ENCODE data around the gene NAPB. TPM values are rescaled to one million over a fixed set of nuclear protein-coding genes. Genes with fewer than 3 reads are reported as not detected.
A peak's percentile ranks its signal among the peaks of the same experiment; 100 is the strongest.
"Not testable (repeated sequence)": the region's sequence is repeated elsewhere in the genome, so short reads cannot be mapped to it uniquely, and the experiment has no call there.

The NAPB gene
- total RNA-seq = 10 to 100 TPM in 1 of 2 donors, 1 to 10 TPM in 1; 9.9 to 12.7 TPM

DNA sequence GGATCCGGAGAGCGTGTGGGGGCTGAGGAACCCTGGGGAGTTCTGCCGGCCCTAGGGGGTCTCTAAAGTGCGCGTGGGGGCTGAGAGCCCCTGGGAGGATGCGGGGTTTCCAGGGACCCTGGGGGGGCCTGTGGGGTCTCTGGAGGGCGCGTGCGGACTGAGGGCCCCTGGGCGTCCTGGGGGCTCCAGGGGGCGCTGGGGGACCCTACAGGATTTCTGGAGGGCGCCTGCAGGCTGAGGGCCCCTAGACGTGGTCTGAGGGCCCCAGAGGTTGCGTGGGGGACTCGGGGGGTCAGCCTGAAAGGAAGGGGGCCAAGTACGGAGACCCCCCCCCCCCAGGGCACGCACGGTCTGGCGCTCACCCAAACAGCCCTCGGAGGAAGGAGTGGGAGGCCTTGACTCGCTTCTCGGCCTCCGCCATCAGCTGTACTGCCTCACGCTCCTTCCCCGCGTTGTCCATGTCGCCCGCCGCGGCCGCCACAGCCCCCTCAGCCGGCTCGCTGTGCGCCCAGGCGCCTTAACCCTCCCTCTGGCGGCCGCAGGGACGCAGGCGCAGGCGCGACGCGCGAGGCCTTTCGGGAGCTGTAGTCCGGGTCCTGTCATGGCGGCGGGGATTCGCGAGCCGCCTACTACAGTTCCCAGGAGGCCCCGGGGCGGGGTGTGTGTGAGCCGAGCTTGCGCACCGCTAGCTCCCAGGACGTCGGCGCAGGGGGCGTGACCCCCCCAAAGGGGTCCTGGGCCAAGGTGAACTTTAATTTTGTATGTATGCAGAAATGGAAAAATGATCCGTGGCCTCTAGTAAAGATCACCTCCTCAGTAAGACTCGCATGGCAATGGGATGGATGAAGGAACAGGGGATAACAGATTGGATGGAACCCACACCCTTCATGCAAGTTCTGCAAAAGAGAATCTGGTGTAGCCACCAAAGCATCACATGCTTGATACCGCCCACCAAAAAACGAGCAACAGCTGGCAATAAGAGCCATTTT, at the start of gene NAPB:
TSS of gene NAPB (minus strand) at position 546 of the 989 bp plus-strand sequence. CDS start at position 460, 86 bp downstream.
- Histone ChIP-seq H3K36me3 (replicated peaks in 1 of 2; ENCODE audit: insufficient read depth in 1 of 2, low read depth in 2 of 2) (no peaks in the 10 kb centered on the region), H3K4me1 (peaks cover 19% of the 10 kb centered on the region), H3K4me3 (peak within 1 kb of the TSS; percentile 95 to 96), H3K27ac (peak within 1 kb of the TSS; percentile 67 to 88 (median 86)), H3K27me3 (no peaks in the 10 kb centered on the region), H3K9me3 (no peaks in the 10 kb centered on the region)
- ATAC-seq (peak; percentile 99), DNase-seq (peak; percentile 93 to 95 (median 94))
- intact Hi-C loops (cut with DNase I) = no loop called here
- 0 to 1% methylated on average over 15 to 52 of the region's 64 CpGs for WGBS, 2 donors
- TF ChIP-seq, protein P1, sequence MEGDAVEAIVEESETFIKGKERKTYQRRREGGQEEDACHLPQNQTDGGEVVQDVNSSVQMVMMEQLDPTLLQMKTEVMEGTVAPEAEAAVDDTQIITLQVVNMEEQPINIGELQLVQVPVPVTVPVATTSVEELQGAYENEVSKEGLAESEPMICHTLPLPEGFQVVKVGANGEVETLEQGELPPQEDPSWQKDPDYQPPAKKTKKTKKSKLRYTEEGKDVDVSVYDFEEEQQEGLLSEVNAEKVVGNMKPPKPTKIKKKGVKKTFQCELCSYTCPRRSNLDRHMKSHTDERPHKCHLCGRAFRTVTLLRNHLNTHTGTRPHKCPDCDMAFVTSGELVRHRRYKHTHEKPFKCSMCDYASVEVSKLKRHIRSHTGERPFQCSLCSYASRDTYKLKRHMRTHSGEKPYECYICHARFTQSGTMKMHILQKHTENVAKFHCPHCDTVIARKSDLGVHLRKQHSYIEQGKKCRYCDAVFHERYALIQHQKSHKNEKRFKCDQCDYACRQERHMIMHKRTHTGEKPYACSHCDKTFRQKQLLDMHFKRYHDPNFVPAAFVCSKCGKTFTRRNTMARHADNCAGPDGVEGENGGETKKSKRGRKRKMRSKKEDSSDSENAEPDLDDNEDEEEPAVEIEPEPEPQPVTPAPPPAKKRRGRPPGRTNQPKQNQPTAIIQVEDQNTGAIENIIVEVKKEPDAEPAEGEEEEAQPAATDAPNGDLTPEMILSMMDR (IDR thresholded peaks at IDR 0.05) = peak; percentile 50 to 92 (median 67)
- TF ChIP-seq POLR2A (IDR thresholded peaks at IDR 0.05) = peak; percentile 67 to 82 (median 76)

DNA sequence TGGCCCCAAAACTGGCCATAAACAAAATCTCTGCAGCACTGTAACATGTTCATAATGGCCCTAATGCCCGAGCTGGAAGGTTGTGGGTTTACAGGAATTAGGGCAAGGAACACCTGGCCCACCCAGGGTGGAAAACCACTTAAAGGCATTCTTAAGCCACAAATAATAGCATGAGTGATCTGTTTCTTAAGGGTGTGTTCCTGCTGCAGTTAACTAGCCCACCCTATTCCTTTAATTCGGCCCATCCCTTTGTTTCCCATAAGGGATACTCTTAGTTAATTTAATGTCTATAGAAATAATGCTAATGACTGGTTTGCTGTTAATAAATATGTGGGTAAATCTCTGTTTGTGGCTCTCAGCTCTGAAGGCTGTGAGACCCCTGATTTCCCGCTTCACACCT, 45.7 kb upstream of the NAPB start:
- 70 to 73% methylated on average over 3 of the region's 3 CpGs for WGBS, 2 donors
- H3K4me3 ChIP-seq; H3K27me3 ChIP-seq; ATAC-seq; H3K27ac ChIP-seq; H3K4me1 ChIP-seq; DNase-seq; H3K36me3 ChIP-seq (replicated peaks in 1 of 2; ENCODE audit: insufficient read depth in 1 of 2, low read depth in 2 of 2); intact Hi-C loops (cut with DNase I): not testable (repeated sequence)
- H3K9me3 ChIP-seq = peaks cover 0 to 21% (median 0%) of the 10 kb centered on the region in 3 donors

DNA sequence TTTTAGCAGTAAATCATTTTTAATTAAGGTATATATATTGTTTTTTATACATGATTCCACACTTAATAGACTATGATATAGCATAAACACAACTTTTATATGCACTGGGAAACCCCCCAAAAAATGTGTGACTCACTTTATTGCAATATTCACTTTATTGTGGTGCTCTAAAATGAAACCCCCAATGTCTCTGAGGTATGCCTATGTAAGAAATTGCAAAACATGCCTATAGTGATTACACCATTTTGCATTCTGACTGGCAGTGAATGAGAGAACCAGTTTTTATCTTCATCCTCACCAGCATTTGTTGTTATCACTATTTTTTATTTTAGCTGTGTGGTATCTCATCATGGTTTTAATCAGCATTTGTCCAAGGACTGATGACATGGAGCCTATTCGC, 39.9 kb upstream of the NAPB start:
- H3K4me1 ChIP-seq = no peaks in the 10 kb centered on the region
- no peak overlapping the region for H3K4me3 ChIP-seq
- DNase-seq = no peak
- H3K36me3 ChIP-seq (replicated peaks in 1 of 2; ENCODE audit: insufficient read depth in 1 of 2, low read depth in 2 of 2) = no peaks in the 10 kb centered on the region
- no peaks in the 10 kb centered on the region for H3K27me3 ChIP-seq
- ATAC-seq = no peak
- intact Hi-C loops (cut with DNase I) = no loop called here
- no peak overlapping the region for H3K27ac ChIP-seq
- peaks cover 0 to 7% (median 0%) of the 10 kb centered on the region in 3 donors for H3K9me3 ChIP-seq
- TF ChIP-seq POLR2A (IDR thresholded peaks at IDR 0.05) = no peak
- TF ChIP-seq, protein P1 (IDR thresholded peaks at IDR 0.05) = no peak
- 75 to 77% methylated on average over 1 of the region's 1 CpG for WGBS, 2 donors

DNA sequence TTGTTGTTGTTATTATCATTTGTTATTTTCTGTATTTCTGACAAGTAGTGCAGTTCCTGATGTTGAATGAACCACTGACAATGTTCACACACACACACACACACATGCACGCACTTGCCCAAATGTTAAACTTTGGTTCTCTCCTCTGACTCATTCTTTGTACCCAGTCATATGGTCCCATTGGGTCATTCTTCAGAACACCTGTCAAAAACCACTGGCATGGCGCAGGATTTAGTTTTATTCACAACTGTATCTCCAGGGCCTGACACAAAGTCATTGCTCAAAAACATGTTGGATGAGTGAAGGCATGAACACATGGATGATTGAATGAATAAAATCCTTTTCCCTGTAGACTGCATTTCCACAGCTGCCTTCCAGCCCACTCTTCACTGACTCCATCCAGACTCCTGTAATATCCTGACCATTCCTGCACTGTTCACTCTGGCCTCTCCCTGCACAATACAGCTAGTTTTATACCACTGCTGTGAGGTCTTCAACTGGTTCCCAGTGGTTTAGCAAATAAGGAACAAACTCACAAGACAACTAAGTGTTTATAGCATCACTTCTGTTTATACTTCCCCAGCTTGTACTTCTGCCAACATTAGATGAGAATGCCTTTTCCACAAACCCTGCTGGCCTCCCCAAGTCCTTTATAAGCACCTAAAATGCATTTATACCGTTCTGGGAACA, 38.3 kb upstream of the NAPB start:
- H3K36me3 ChIP-seq (replicated peaks in 1 of 2; ENCODE audit: insufficient read depth in 1 of 2, low read depth in 2 of 2) = no peaks in the 10 kb centered on the region
- intact Hi-C loops (cut with DNase I) = no loop called here
- TF ChIP-seq, protein P1 (IDR thresholded peaks at IDR 0.05) = no peak
- no peak for TF ChIP-seq POLR2A (IDR thresholded peaks at IDR 0.05)
- no peaks in the 10 kb centered on the region for H3K9me3 ChIP-seq
- ATAC-seq (no peak), DNase-seq (no peak)
- H3K4me3 ChIP-seq = no peak overlapping the region
- WGBS, 2 donors = 59 to 74% methylated on average over 3 of the region's 3 CpGs
- H3K4me1 ChIP-seq = no peaks in the 10 kb centered on the region
- H3K27ac ChIP-seq = no peak overlapping the region
- H3K27me3 ChIP-seq = no peaks in the 10 kb centered on the region

DNA sequence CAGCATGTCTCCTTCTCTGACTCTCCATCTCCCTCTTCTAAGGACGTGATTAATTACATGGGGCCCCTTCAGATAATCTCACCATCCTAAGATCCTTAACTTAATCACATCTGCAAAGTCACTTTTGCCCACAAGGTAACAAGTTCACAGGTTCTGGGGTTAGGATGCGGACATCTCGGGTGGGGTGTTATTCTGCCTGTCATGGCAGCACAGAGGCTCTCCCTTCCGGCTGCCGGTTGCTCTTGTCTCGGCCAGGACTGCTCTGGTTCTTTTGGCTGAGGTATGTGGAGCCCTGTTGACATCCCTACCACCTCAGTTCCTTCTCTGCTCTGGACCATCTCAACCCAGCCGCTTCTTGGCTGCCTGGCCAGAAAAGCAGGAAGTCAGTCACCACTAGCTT, 35.6 kb upstream of the NAPB start:
- Histone ChIP-seq H3K4me1 (no peaks in the 10 kb centered on the region), H3K27me3 (no peaks in the 10 kb centered on the region), H3K27ac (no peak overlapping the region), H3K36me3 (replicated peaks in 1 of 2; ENCODE audit: insufficient read depth in 1 of 2, low read depth in 2 of 2) (no peaks in the 10 kb centered on the region), H3K9me3 (no peaks in the 10 kb centered on the region), H3K4me3 (no peak overlapping the region)
- no peak for TF ChIP-seq POLR2A (IDR thresholded peaks at IDR 0.05)
- TF ChIP-seq, protein P1 (IDR thresholded peaks at IDR 0.05) = no peak
- intact Hi-C loops (cut with DNase I) = no loop called here
- ATAC-seq (no peak), DNase-seq (no peak)
- 65 to 79% methylated on average over 7 of the region's 7 CpGs for WGBS, 2 donors
